Spleen (tissue), 11 donors: ENCODE measurements around the gene H1-8. TPM values are rescaled to one million over a fixed set of nuclear protein-coding genes. Genes with fewer than 3 reads are reported as not detected.
"Not testable (repeated sequence)": the region's sequence is repeated elsewhere in the genome, so short reads cannot be mapped to it uniquely, and the experiment has no call there.

Experiments used
- DNase-seq: peaks from one replicate; pipeline ENCODE4 v3.0.0-alpha.2; 2020
- H3K27ac ChIP-seq, 8 donors: fragments of 200-600 bp; sonication (generic) in 7 of 8; 1 replicate in 4 of 8; 2 replicates in 4 of 8; pipeline versions ENCODE4 v1.5.0 to v1.8.0; 2016 to 2021; ENCODE audit warnings: inconsistent platforms in 4 of 8, mild to moderate bottlenecking in 4 of 8, moderate library complexity in 1 of 8
- H3K27me3 ChIP-seq, 7 donors: fragments of 200-600 bp; sonication (generic) in 6 of 7; replicated peaks in 1 of 7; 1 replicate in 4 of 7; 2 replicates in 3 of 7; pipeline versions ENCODE4 v1.5.0 to v1.8.0; 2016 to 2021; ENCODE audit warnings: inconsistent platforms in 3 of 7, mild to moderate bottlenecking in 1 of 7
- H3K36me3 ChIP-seq, 6 donors: fragments of 200-600 bp; sonication (generic) in 5 of 6; 1 replicate in 4 of 6; 2 replicates in 2 of 6; pipeline versions ENCODE4 v1.5.0 to v1.8.0; 2016 to 2021; ENCODE audit warnings: inconsistent platforms in 2 of 6
- H3K4me1 ChIP-seq, 6 donors: fragments of 200-600 bp; sonication (generic) in 5 of 6; 1 replicate in 3 of 6; 2 replicates in 3 of 6; pipeline versions ENCODE4 v1.5.0 to v1.8.0; 2016 to 2021; ENCODE audit warnings: inconsistent platforms in 3 of 6
- H3K4me3 ChIP-seq, 8 donors: fragments of 200-600 bp; sonication (generic) in 7 of 8; 1 replicate in 4 of 8; 2 replicates in 4 of 8; pipeline versions ENCODE4 v1.5.0 to v1.8.0; 2016 to 2021; ENCODE audit warnings: inconsistent platforms in 4 of 8, mild to moderate bottlenecking in 4 of 8, moderate library complexity in 2 of 8
- H3K9me3 ChIP-seq, 8 donors: fragments of 200-600 bp; sonication (generic) in 7 of 8; 1 replicate in 4 of 8; 2 replicates in 4 of 8; pipeline versions ENCODE4 v1.5.0 to v1.8.0; 2016 to 2021; ENCODE audit warnings: inconsistent platforms in 4 of 8
- POLR2A ChIP-seq, 3 donors: fragments of 450-650 bp; IDR thresholded peaks; one replicate each; pipeline ENCODE4 v1.5.1; 2017; ENCODE audit warnings: antibody characterized with exemption in 3 of 3, mild to moderate bottlenecking in 1 of 3
- POLR2AphosphoS5 ChIP-seq, 3 donors: sonication (generic); formaldehyde crosslinking; IDR thresholded peaks; one replicate each; pipeline ENCODE4 v1.5.1; 2017; ENCODE audit warnings: antibody characterized with exemption in 3 of 3
- WGBS, 5 donors: extraction: QIAGEN DNeasy Blood & Tissue Kit in 3 of 5; methylation state at CpG; one replicate each; pipeline versions ENCODE4 v1.1.5 to v1.1.7; 2013 to 2018; 5-methylcytosine and 5-hydroxymethylcytosine counted together
- intact Hi-C: fragments of 100-400 bp; cut with DNase I; formaldehyde crosslinking; loops from one replicate; pipeline ENCODE4 v1.15.0; 2023; ENCODE audit warnings: low total_unique reads
- polyA plus RNA-seq, 3 donors: library from polyadenylated mRNA; stranded (reverse); fragments of 200-250 nt; gene quantifications; one replicate each; pipeline ENCODE4 v1.2.1, GENCODE V29; 2013
- total RNA-seq, 7 donors: library from RNA; depleted of rRNA in 3 of 7; stranded (reverse); fragments of >200 nt in 3 of 7; fragmentation: NEBNext Ultra II Directional in 4 of 7; extraction: Animal tissue kit (Norgen Biotek cat#: 25700) in 4 of 7; gene quantifications; one replicate each; pipeline versions ENCODE4 v1.1.0 to v1.2.1, GENCODE V29; 2016 to 2021
- TF ChIP-seq, protein P1 (sequence below), 11 experiments: fragments of 200-600 bp in 7 of 11; fragments of 450-650 bp in 4 of 11; sonication (generic) in 4 of 11; IDR thresholded peaks in 8 of 11; conservative IDR thresholded peaks in 3 of 11; 1 replicate in 7 of 11; 2 replicates in 4 of 11; pipeline versions ENCODE4 v1.4.0 to v1.8.0; 2016 to 2021; ENCODE audit warnings: antibody characterized with exemption in 11 of 11, inconsistent platforms in 4 of 11, mild to moderate bottlenecking in 1 of 11
- donor health status: healthy with polysubstance abuse.
- donor health status: DM: no; HTN: no; CAD: no; lungs with moderate emphysema.
- donor health status: DM: no; HTN: no; CAD: no.
- donor health status: Bipolar disorder and iron deficiency.
- donor health status: healthy.
- donor health status: DM: no; HTN: no; CAD: no.
- donor health status: DM: yes; HTN: yes; CAD: no.

Gene H1-8
- total and polyA plus RNA-seq, 10 donors, result not detected

DNA sequence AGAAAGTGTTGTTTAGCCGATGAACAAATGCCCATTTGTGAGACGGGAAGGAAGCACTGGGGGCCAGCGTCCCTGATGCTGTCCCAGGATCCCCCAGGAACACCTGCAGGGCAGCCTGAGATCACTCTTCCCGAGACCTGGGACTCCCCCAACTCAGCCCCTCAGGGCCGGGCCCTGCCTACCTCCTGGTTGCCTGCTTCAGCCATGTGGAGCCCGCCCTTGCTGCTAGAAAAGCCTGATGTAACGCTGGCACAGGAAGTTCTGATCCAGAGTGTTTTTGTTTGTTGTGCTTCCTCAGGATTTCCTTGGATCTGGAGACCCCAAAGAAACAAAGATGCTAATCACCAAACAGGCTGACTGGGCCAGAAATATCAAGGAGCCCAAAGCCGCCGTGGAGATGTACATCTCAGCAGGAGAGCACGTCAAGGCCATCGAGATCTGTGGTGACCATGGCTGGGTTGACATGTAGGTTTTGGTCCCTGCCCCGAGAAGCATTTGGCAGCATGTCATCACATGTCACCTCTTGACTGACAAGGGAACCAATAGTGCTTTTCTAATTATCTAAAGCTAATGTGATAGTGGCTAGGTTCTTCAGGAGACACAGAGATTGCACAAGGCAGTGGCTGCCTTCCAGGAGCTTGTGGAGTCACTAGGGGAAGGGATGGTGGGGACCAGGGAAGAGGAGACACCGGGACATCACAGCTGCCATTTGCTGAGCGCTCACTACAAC, 43.2 kb upstream of the H1-8 start:
- 79 to 85% (median 83%) methylated on average over 8 to 14 of the region's 14 CpGs for WGBS, 5 donors
- DNase-seq, result peak; percentile 58
- peak in 2 of 3 donors; percentile 40 to 42 for TF ChIP-seq POLR2AphosphoS5 (IDR thresholded peaks at IDR 0.05)
- H3K27me3 ChIP-seq, H3K4me3 ChIP-seq, H3K9me3 ChIP-seq: not testable (repeated sequence)
- H3K4me1 ChIP-seq, result peaks cover 0 to 15% (median 7%) of the 10 kb centered on the region in 6 donors
- H3K27ac ChIP-seq, result peak overlapping the region in 4 of 8 donors; percentile 2 to 29 (median 26)
- H3K36me3 ChIP-seq, result peaks cover 0 to 82% (median 3%) of the 10 kb centered on the region in 6 donors
- intact Hi-C loops, result loop anchor here (10.0 kb wide), 1 partner anchor 435 kb away; no protein-coding TSS in a partner anchor

DNA sequence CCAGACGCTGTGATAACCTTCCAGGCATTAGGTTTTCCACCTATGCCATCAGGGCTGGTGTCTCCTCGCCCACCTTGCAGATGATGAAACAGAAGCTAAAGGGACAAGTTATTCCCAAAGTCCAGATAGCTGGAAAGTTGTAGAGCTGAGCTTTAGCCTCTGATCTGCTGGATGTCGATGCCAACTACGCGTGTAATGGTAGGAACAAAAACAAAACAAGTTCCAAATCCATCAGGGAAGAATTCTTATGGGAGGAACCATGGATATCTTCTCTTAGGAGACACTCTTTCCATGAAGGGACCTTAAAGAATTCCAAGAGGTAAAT, 42.7 kb upstream of the H1-8 start:
- H3K4me1 ChIP-seq, result peaks cover 0 to 19% (median 12%) of the 10 kb centered on the region in 6 donors
- intact Hi-C loops, result no loop called here
- no peak overlapping the region for H3K4me3 ChIP-seq
- no peak for DNase-seq
- TF ChIP-seq POLR2AphosphoS5 (IDR thresholded peaks at IDR 0.05) (no peak), POLR2A (IDR thresholded peaks at IDR 0.05) (no peak)
- TF ChIP-seq, protein P1, sequence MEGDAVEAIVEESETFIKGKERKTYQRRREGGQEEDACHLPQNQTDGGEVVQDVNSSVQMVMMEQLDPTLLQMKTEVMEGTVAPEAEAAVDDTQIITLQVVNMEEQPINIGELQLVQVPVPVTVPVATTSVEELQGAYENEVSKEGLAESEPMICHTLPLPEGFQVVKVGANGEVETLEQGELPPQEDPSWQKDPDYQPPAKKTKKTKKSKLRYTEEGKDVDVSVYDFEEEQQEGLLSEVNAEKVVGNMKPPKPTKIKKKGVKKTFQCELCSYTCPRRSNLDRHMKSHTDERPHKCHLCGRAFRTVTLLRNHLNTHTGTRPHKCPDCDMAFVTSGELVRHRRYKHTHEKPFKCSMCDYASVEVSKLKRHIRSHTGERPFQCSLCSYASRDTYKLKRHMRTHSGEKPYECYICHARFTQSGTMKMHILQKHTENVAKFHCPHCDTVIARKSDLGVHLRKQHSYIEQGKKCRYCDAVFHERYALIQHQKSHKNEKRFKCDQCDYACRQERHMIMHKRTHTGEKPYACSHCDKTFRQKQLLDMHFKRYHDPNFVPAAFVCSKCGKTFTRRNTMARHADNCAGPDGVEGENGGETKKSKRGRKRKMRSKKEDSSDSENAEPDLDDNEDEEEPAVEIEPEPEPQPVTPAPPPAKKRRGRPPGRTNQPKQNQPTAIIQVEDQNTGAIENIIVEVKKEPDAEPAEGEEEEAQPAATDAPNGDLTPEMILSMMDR (IDR thresholded peaks at IDR 0.05 in 8 of 11, conservative IDR thresholded peaks at IDR 0.05 in 3 of 11), result no peak
- 92 to 95% (median 95%) methylated on average over 5 of the region's 5 CpGs for WGBS, 5 donors
- H3K27me3 ChIP-seq, result no peaks in the 10 kb centered on the region
- no peaks in the 10 kb centered on the region for H3K9me3 ChIP-seq
- H3K36me3 ChIP-seq, result peaks cover 0 to 77% (median 3%) of the 10 kb centered on the region in 6 donors
- peak overlapping the region in 4 of 8 donors; percentile 2 to 29 (median 26) for H3K27ac ChIP-seq

DNA sequence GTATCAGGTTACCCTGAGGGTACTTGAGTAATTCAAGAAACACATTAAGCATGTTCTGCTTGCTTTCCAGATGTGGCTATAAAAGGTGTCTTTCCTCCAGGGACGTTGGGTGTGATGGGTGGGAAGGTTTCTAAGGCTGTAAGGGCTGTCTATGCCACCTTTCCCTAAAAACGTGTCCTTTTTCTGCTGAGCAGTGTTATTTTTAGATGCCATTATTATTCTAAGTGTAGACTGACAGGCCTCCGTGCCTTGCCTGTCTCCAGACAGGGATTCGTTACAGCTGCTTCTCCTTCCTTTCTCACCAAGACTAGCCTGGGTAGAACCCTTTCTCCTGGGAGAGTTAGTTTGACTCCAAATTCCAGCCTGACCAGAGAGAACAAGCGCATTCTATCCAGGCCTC, 41.3 kb upstream of the H1-8 start:
- no peak overlapping the region for H3K27ac ChIP-seq
- H3K4me1 ChIP-seq, result peaks cover 0 to 29% (median 20%) of the 10 kb centered on the region in 6 donors
- no peaks in the 10 kb centered on the region for H3K27me3 ChIP-seq
- TF ChIP-seq POLR2AphosphoS5 (IDR thresholded peaks at IDR 0.05), result no peak
- H3K4me3 ChIP-seq, result no peak overlapping the region
- H3K36me3 ChIP-seq, result peaks cover 0 to 77% (median 6%) of the 10 kb centered on the region in 6 donors
- intact Hi-C loops, result no loop called here
- no peaks in the 10 kb centered on the region for H3K9me3 ChIP-seq
- DNase-seq, result no peak
- 88 to 93% (median 92%) methylated on average over 5 of the region's 5 CpGs for WGBS, 5 donors

DNA sequence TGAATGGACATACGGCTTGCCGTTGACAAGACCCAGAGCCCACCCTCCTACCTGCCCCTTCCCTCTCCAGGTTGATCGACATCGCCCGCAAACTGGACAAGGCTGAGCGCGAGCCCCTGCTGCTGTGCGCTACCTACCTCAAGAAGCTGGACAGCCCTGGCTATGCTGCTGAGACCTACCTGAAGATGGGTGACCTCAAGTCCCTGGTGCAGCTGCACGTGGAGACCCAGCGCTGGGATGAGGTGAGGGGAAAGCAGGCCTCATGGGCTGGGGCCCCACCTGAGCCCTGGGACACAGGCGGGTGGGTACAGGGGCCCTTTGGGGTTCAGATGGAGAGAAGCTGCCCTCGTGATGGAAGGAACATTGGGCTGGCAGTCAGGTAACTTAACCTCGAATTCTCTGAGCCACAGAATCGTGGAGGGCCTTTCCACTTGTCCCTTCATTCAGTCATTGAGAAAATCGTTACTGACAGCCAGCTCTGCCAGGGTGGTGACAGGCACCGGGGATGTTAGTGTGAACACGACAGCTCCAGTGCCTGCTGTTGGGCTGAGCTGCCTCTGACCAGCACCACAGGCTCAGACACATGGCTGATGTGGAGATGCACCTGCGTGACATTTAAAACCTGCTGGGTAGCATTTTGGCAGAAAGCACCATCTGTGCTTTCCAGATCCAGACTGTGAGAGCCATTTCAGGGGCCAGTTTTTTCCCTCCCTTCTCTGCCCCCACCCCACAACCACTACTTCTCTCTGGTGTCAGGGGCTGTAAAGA, 40.1 kb upstream of the H1-8 start:
- no peak overlapping the region for H3K27ac ChIP-seq
- peak; percentile 58 for DNase-seq
- TF ChIP-seq POLR2AphosphoS5 (IDR thresholded peaks at IDR 0.05) (no peak), POLR2A (IDR thresholded peaks at IDR 0.05) (no peak)
- TF ChIP-seq, protein P1 (IDR thresholded peaks at IDR 0.05 in 8 of 11, conservative IDR thresholded peaks at IDR 0.05 in 3 of 11), result no peak
- 96 to 98% (median 97%) methylated on average over 16 to 18 of the region's 18 CpGs for WGBS, 5 donors
- peaks cover 0 to 77% (median 9%) of the 10 kb centered on the region in 6 donors for H3K36me3 ChIP-seq
- no peaks in the 10 kb centered on the region for H3K9me3 ChIP-seq
- intact Hi-C loops, result no loop called here
- no peaks in the 10 kb centered on the region for H3K27me3 ChIP-seq
- peaks cover 0 to 37% (median 24%) of the 10 kb centered on the region in 6 donors for H3K4me1 ChIP-seq
- H3K4me3 ChIP-seq, result no peak overlapping the region
